Measurements from ENCODE around the gene ITFG1.
"Not testable (repeated sequence)": the region's sequence is repeated elsewhere in the genome, so short reads cannot be mapped to it uniquely, and the experiment has no call there.

Gene ITFG1

GRCh38 chr16:47342055-47342454, 118.8 kb downstream of the ITFG1 start:
- no peaks in the 10 kb centered on the region for H3K79me2 ChIP-seq (ENCODE audit: insufficient read depth, low read length)
- H3K27me3 ChIP-seq (ENCODE audit: insufficient read depth, low read length, poor library complexity, severe bottlenecking): no peaks in the 10 kb centered on the region
- no peaks in the 10 kb centered on the region for H3K4me1 ChIP-seq (ENCODE audit: insufficient read depth, low read length, poor library complexity, severe bottlenecking)
- H3F3A ChIP-seq (ENCODE audit: low read depth): no peaks in the 10 kb centered on the region; the same call in 1 of the 2 replicates
- no peak overlapping the region for H2AFZ ChIP-seq (ENCODE audit: low read length)
- TF ChIP-seq CTCF (conservative IDR thresholded peaks at IDR 0.05; ENCODE audit: low read length): no peak
- no peak for TF ChIP-seq EZH2phosphoT487 (IDR thresholded peaks at IDR 0.05; ENCODE audit: borderline replicate concordance)
- no peaks in the 10 kb centered on the region for H3K9me2 ChIP-seq (replicated peaks; ENCODE audit: low read depth, low read length)
- H3K36me3 ChIP-seq (ENCODE audit: insufficient read depth, low read length): no peaks in the 10 kb centered on the region
- H3K4me3 ChIP-seq (ENCODE audit: low read length, poor library complexity, severe bottlenecking): no peak overlapping the region
- no peaks in the 10 kb centered on the region; the same call in 1 of the 2 replicates for H3K9me3 ChIP-seq (ENCODE audit: insufficient read depth, low read depth, low read length)
- no peak overlapping the region for H3K4me2 ChIP-seq (ENCODE audit: low read depth, low read length, poor library complexity, severe bottlenecking)
- no peaks in the 10 kb centered on the region for H4K20me1 ChIP-seq (ENCODE audit: insufficient read depth, low read length, poor library complexity, severe bottlenecking)
- no peak overlapping the region for H3K9ac ChIP-seq (ENCODE audit: low read depth, low read length, poor library complexity, severe bottlenecking)

- H3K36me3 ChIP-seq (ENCODE audit: insufficient read depth, low read length); H3K4me3 ChIP-seq (ENCODE audit: low read length, poor library complexity, severe bottlenecking); H3K9ac ChIP-seq (ENCODE audit: low read depth, low read length, poor library complexity, severe bottlenecking); H4K20me1 ChIP-seq (ENCODE audit: insufficient read depth, low read length, poor library complexity, severe bottlenecking); H3F3A ChIP-seq (ENCODE audit: low read depth); H3K9me3 ChIP-seq (ENCODE audit: insufficient read depth, low read depth, low read length); H3K79me2 ChIP-seq (ENCODE audit: insufficient read depth, low read length); H3K4me1 ChIP-seq (ENCODE audit: insufficient read depth, low read length, poor library complexity, severe bottlenecking); H2AFZ ChIP-seq (ENCODE audit: low read length); H3K9me2 ChIP-seq (replicated peaks; ENCODE audit: low read depth, low read length); H3K4me2 ChIP-seq (ENCODE audit: low read depth, low read length, poor library complexity, severe bottlenecking); H3K27me3 ChIP-seq (ENCODE audit: insufficient read depth, low read length, poor library complexity, severe bottlenecking): not testable (repeated sequence)
Observed at GRCh38 chr16:47330562-47330961, 130.3 kb downstream of the ITFG1 start.

DNA sequence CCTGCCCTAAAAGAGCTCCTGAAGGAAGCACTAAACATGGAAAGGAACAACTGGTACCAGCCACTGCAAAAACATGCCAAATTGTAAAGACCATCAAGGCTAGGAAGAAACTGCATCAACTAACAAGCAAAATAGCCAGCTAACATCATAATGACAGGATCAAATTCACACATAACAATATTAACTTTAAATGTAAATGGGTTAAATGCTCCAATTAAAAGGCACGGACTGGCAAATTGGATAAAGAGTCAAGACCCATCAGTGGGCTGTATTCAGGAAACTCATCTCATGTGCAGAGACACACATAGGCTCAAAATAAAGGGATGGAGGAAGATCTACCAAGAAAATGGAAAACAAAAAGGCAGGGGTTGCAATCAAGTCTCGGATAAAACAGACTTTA, 136.6 kb downstream of the ITFG1 start:
- H2AFZ ChIP-seq (ENCODE audit: low read length); H3K36me3 ChIP-seq (ENCODE audit: insufficient read depth, low read length); H3K4me3 ChIP-seq (ENCODE audit: low read length, poor library complexity, severe bottlenecking); H3K9me2 ChIP-seq (replicated peaks; ENCODE audit: low read depth, low read length); H4K20me1 ChIP-seq (ENCODE audit: insufficient read depth, low read length, poor library complexity, severe bottlenecking); H3F3A ChIP-seq (ENCODE audit: low read depth); H3K9me3 ChIP-seq (ENCODE audit: insufficient read depth, low read depth, low read length); H3K4me1 ChIP-seq (ENCODE audit: insufficient read depth, low read length, poor library complexity, severe bottlenecking); H3K9ac ChIP-seq (ENCODE audit: low read depth, low read length, poor library complexity, severe bottlenecking); H3K27me3 ChIP-seq (ENCODE audit: insufficient read depth, low read length, poor library complexity, severe bottlenecking); H3K4me2 ChIP-seq (ENCODE audit: low read depth, low read length, poor library complexity, severe bottlenecking); H3K79me2 ChIP-seq (ENCODE audit: insufficient read depth, low read length): not testable (repeated sequence)

- no peak overlapping the region for H3K4me2 ChIP-seq (ENCODE audit: low read depth, low read length, poor library complexity, severe bottlenecking)
Observed at GRCh38 chr16:47323241-47323640, 137.6 kb downstream of the ITFG1 start.

More at GRCh38 chr16:47323241-47323640, 137.6 kb downstream of the ITFG1 start:
- Histone ChIP-seq H4K20me1 (ENCODE audit: insufficient read depth, low read length, poor library complexity, severe bottlenecking) (no peaks in the 10 kb centered on the region), H3F3A (ENCODE audit: low read depth) (no peaks in the 10 kb centered on the region), H3K9me2 (replicated peaks; ENCODE audit: low read depth, low read length) (no peaks in the 10 kb centered on the region), H3K79me2 (ENCODE audit: insufficient read depth, low read length) (no peaks in the 10 kb centered on the region), H3K4me3 (ENCODE audit: low read length, poor library complexity, severe bottlenecking) (no peak overlapping the region), H3K9me3 (ENCODE audit: insufficient read depth, low read depth, low read length) (no peaks in the 10 kb centered on the region), H3K27me3 (ENCODE audit: insufficient read depth, low read length, poor library complexity, severe bottlenecking) (no peaks in the 10 kb centered on the region), H3K9ac (ENCODE audit: low read depth, low read length, poor library complexity, severe bottlenecking) (no peak overlapping the region), H2AFZ (ENCODE audit: low read length) (no peak overlapping the region), H3K36me3 (ENCODE audit: insufficient read depth, low read length) (no peaks in the 10 kb centered on the region), H3K4me1 (ENCODE audit: insufficient read depth, low read length, poor library complexity, severe bottlenecking) (no peaks in the 10 kb centered on the region)
- no peak for TF ChIP-seq EZH2phosphoT487 (IDR thresholded peaks at IDR 0.05; ENCODE audit: borderline replicate concordance)
- peak; percentile 37 for TF ChIP-seq CTCF (conservative IDR thresholded peaks at IDR 0.05; ENCODE audit: low read length)

Measured in Loucy (cell line).